Sigmoid colon (tissue), 4 donors: ENCODE results near the gene LSMEM2.

Source experiments
- EP300 ChIP-seq, 4 donors: sonication (generic); formaldehyde crosslinking; IDR thresholded peaks; one replicate each; pipeline ENCODE4 v1.6.1; 2017; ENCODE audit warnings: antibody characterized with exemption in 4 of 4
- POLR2A ChIP-seq, 2 donors: fragments of 450-650 bp; IDR thresholded peaks; one replicate each; pipeline ENCODE4 v1.6.1; 2016; ENCODE audit warnings: antibody characterized with exemption in 2 of 2, mild to moderate bottlenecking in 2 of 2, moderate library complexity in 2 of 2
- POLR2AphosphoS5 ChIP-seq, 4 donors: sonication (generic); formaldehyde crosslinking; IDR thresholded peaks; one replicate each; pipeline ENCODE4 v1.6.1; 2017; ENCODE audit warnings: antibody characterized with exemption in 4 of 4
- TF ChIP-seq, protein P1 (sequence below), 4 experiments: fragments of 450-650 bp in 3 of 4; fragments of 200-600 bp in 1 of 4; IDR thresholded peaks; one replicate each; pipeline ENCODE4 v1.5.1; 2016 to 2019; ENCODE audit warnings: antibody characterized with exemption in 4 of 4, mild to moderate bottlenecking in 3 of 4, moderate library complexity in 2 of 4

DNA sequence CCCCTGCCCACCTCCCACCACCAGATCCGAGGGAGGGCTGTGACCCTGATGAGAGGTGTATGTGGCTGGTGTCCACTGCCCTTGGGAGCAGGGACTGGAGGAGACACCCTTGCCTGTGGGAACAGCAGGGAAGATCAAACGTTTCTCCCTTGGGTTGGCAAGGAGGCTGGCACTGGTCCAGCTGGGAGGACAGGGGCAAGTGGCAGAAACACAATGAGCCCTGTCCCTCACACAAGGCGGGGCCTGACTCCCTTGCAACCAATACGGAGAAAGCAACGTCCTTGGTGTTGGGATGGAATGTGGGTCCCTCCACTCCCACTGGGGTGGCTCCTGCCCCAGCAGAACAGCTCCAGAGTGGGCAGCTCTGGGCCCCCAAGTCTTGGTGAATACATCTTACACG lies 38.4 kb downstream of the LSMEM2 start:
- TF ChIP-seq, protein P1, sequence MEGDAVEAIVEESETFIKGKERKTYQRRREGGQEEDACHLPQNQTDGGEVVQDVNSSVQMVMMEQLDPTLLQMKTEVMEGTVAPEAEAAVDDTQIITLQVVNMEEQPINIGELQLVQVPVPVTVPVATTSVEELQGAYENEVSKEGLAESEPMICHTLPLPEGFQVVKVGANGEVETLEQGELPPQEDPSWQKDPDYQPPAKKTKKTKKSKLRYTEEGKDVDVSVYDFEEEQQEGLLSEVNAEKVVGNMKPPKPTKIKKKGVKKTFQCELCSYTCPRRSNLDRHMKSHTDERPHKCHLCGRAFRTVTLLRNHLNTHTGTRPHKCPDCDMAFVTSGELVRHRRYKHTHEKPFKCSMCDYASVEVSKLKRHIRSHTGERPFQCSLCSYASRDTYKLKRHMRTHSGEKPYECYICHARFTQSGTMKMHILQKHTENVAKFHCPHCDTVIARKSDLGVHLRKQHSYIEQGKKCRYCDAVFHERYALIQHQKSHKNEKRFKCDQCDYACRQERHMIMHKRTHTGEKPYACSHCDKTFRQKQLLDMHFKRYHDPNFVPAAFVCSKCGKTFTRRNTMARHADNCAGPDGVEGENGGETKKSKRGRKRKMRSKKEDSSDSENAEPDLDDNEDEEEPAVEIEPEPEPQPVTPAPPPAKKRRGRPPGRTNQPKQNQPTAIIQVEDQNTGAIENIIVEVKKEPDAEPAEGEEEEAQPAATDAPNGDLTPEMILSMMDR (IDR thresholded peaks at IDR 0.05), result no peak
- TF ChIP-seq POLR2AphosphoS5 (IDR thresholded peaks at IDR 0.05) (no peak), POLR2A (IDR thresholded peaks at IDR 0.05) (no peak), EP300 (IDR thresholded peaks at IDR 0.05) (no peak)
